SK-N-SH treated with all-trans-retinoic acid at 6 μM for 48 hours (cell line): ENCODE measurements around the gene UPB1.
A peak's percentile ranks its signal among the peaks of the same experiment; 100 is the strongest.

Experiments used
- ATAC-seq: fragments of 200-7000 bp; cut with Tn5 transposase; 3 replicates; pipeline ENCODE4 v1.9.1; 2020; ENCODE audit warnings: mild to moderate bottlenecking, moderate library complexity
- BACH2 ChIP-seq: fragments of 250-450 bp; sonication (Bioruptor Pico); IDR thresholded peaks from 2 replicates; pipeline ENCODE4 v1.9.0; 2021; ENCODE audit warnings: mild to moderate bottlenecking, borderline replicate concordance
- CREB5 ChIP-seq: fragments of 250-450 bp; sonication (Bioruptor Pico); IDR thresholded peaks from 2 replicates; pipeline ENCODE4 v1.5.1; 2020; ENCODE audit warnings: low read depth, mild to moderate bottlenecking, moderate library complexity
- CSDC2 ChIP-seq: fragments of 250-450 bp; sonication (Bioruptor Pico); IDR thresholded peaks from 2 replicates; pipeline ENCODE4 v1.5.0; 2020; ENCODE audit warnings: mild to moderate bottlenecking, moderate library complexity
- CSRNP3 ChIP-seq: fragments of 250-450 bp; sonication (Bioruptor Pico); IDR thresholded peaks from 2 replicates; pipeline ENCODE4 v1.5.1; 2021; ENCODE audit warnings: mild to moderate bottlenecking, moderate library complexity
- ESRRG ChIP-seq: fragments of 250-450 bp; sonication (Bioruptor Pico); IDR thresholded peaks from 2 replicates; pipeline ENCODE4 v1.6.1; 2021; ENCODE audit warnings: mild to moderate bottlenecking
- GLIS3 ChIP-seq: fragments of 250-450 bp; sonication (Bioruptor Pico); IDR thresholded peaks from 2 replicates; pipeline ENCODE4 v1.5.0; 2020; ENCODE audit warnings: mild to moderate bottlenecking, moderate library complexity
- ISL1 ChIP-seq: fragments of 250-450 bp; sonication (Bioruptor Pico); IDR thresholded peaks from 2 replicates; pipeline ENCODE4 v2.1.2; 2022; ENCODE audit warnings: mild to moderate bottlenecking, moderate library complexity
- OSR1 ChIP-seq: fragments of 250-450 bp; sonication (Bioruptor Pico); IDR thresholded peaks from 2 replicates; pipeline ENCODE4 v1.8.0; 2022; ENCODE audit warnings: moderate library complexity, mild to moderate bottlenecking, inconsistent platforms
- PATZ1 ChIP-seq: fragments of 250-450 bp; sonication (Bioruptor Pico); IDR thresholded peaks from 2 replicates; pipeline ENCODE4 v1.8.0; 2020; ENCODE audit warnings: mild to moderate bottlenecking, moderate library complexity, borderline replicate concordance
- POU6F1 ChIP-seq: fragments of 250-450 bp; sonication (Bioruptor Pico); IDR thresholded peaks from 2 replicates; pipeline ENCODE4 v1.8.0; 2021; ENCODE audit warnings: low read depth, mild to moderate bottlenecking, moderate library complexity, borderline replicate concordance
- PPARA ChIP-seq: fragments of 250-450 bp; sonication (Bioruptor Pico); IDR thresholded peaks from 2 replicates; pipeline ENCODE4 v1.5.0; 2020; ENCODE audit warnings: mild to moderate bottlenecking, borderline replicate concordance
- RARB ChIP-seq: fragments of 250-450 bp; sonication (Bioruptor Pico); IDR thresholded peaks from 2 replicates; pipeline ENCODE4 v1.8.0; 2021; ENCODE audit warnings: mild to moderate bottlenecking, moderate library complexity
- SNAI2 ChIP-seq: fragments of 250-450 bp; sonication (Bioruptor Pico); IDR thresholded peaks from 2 replicates; pipeline ENCODE4 v1.5.0; 2020; ENCODE audit warnings: mild to moderate bottlenecking, moderate library complexity
- TCF4 ChIP-seq: fragments of 250-450 bp; sonication (Bioruptor Pico); IDR thresholded peaks from 2 replicates; pipeline ENCODE4 v1.8.0; 2021; ENCODE audit warnings: mild to moderate bottlenecking, moderate library complexity, borderline replicate concordance
- TSHZ2 ChIP-seq: fragments of 250-450 bp; sonication (Bioruptor Pico); IDR thresholded peaks from 2 replicates; pipeline ENCODE4 v1.5.0; 2020; ENCODE audit warnings: mild to moderate bottlenecking, moderate library complexity
- ZC3H10 ChIP-seq: fragments of 250-450 bp; sonication (Bioruptor Pico); IDR thresholded peaks from 2 replicates; pipeline ENCODE4 v1.5.1; 2021; ENCODE audit warnings: mild to moderate bottlenecking, moderate library complexity
- ZFP3 ChIP-seq: fragments of 250-450 bp; sonication (Bioruptor Pico); IDR thresholded peaks from 2 replicates; pipeline ENCODE4 v1.5.0; 2020; ENCODE audit warnings: mild to moderate bottlenecking, moderate library complexity
- ZFP30 ChIP-seq: fragments of 450-650 bp; formaldehyde crosslinking; IDR thresholded peaks from 2 replicates; pipeline ENCODE4 v1.5.0; 2022; ENCODE audit warnings: mild to moderate bottlenecking, moderate library complexity
- ZNF70 ChIP-seq: fragments of 450-650 bp; formaldehyde crosslinking; IDR thresholded peaks from 2 replicates; pipeline ENCODE4 v1.5.0; 2020; ENCODE audit warnings: mild to moderate bottlenecking, moderate library complexity
- ZNF8 ChIP-seq: fragments of 450-650 bp; formaldehyde crosslinking; IDR thresholded peaks from 2 replicates; pipeline ENCODE4 v1.5.0; 2020; ENCODE audit warnings: mild to moderate bottlenecking, moderate library complexity

The UPB1 gene

GRCh38 chr22:24555165-24556039 is 60.3 kb downstream of the UPB1 start, which contains the start of gene SNRPD3:
Gene SNRPD3, plus strand, starts transcription at chr22:24555999. Its CDS starts 1,676 bp downstream, at chr22:24557675.
- no peak for TF ChIP-seq ZC3H10 (CRISPR knock-in tag)
- 0 out of 2 replicates have a peak, but pooled peaks have one; percentile 20 for TF ChIP-seq TSHZ2
- TF ChIP-seq CSDC2 (CRISPR knock-in tag): no peak
- TF ChIP-seq ZFP3: 0 out of 2 replicates have a peak, but pooled peaks have one; percentile 23
- ATAC-seq: peak; percentile 90

- no peak for TF ChIP-seq CREB5 (CRISPR knock-in tag)
- TF ChIP-seq ZNF70 (CRISPR knock-in tag): no peak
- TF ChIP-seq TCF4 (CRISPR knock-in tag): no peak
- TF ChIP-seq SNAI2 (CRISPR knock-in tag): no peak
- no peak for TF ChIP-seq POU6F1 (CRISPR knock-in tag)
- no peak for TF ChIP-seq PPARA (CRISPR knock-in tag)
- TF ChIP-seq ZFP30: no peak
- TF ChIP-seq BACH2 (CRISPR knock-in tag): no peak
- TF ChIP-seq OSR1 (CRISPR knock-in tag): no peak
- TF ChIP-seq CSDC2 (CRISPR knock-in tag): no peak
- ATAC-seq: no peak
Observed at GRCh38 chr22:24559471-24559870, 64.3 kb downstream of the UPB1 start.

- TF ChIP-seq GLIS3 (no peak), ISL1 (CRISPR knock-in tag) (no peak), ESRRG (no peak), CSRNP3 (no peak), TSHZ2 (no peak), RARB (CRISPR knock-in tag) (no peak), PPARA (CRISPR knock-in tag) (no peak), OSR1 (CRISPR knock-in tag) (no peak), ZNF8 (CRISPR knock-in tag) (no peak), PATZ1 (no peak), ZNF70 (CRISPR knock-in tag) (no peak), SNAI2 (CRISPR knock-in tag) (no peak), POU6F1 (CRISPR knock-in tag) (no peak), CREB5 (CRISPR knock-in tag) (no peak)
- no peak for ATAC-seq
Observed at GRCh38 chr22:24563246-24563645, 68.1 kb downstream of the UPB1 start.
